Stimulated activated CD8-positive, alpha-beta memory T cell treated with anti-CD3 and anti-CD28 coated beads, Interleukin-7, amount 100 ng/mL, for 4 hours (primary cell): ENCODE results near the gene PTPRN2.
"Not testable (repeated sequence)": the region's sequence is repeated elsewhere in the genome, so short reads cannot be mapped to it uniquely, and the experiment has no call there.

Source experiments
- DNase-seq, 2 donors: peaks; one replicate each; pipeline ENCODE4 v3.0.0-alpha.2; 2020; ENCODE audit warnings: low read depth in 2 of 2

Gene PTPRN2

GRCh38 chr7:158532093-158532627 is 55.5 kb downstream of the PTPRN2 start:
- no peak for DNase-seq

DNA sequence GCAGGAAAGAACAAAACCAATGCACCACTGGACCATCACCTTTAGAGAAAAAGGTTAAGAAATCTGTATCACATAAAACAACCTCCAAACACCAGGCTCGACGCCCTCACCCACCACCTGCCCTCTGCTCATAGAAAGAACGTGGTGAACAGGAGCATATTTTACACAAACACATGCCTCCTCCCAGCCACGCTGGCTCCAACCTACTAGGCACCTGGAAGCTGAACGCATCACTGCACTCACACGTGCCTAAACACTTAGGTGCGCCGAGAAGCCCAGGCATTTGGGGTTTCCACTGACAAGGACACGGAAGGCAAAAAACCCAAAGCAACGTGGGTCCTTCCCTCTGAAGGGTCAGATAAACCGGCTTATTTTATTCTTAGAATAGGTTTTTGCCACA is 56.0 kb downstream of the PTPRN2 start:
- DNase-seq: no peak

- no peak for DNase-seq
Measured at GRCh38 chr7:158530800-158531609, 56.6 kb downstream of the PTPRN2 start.

DNA sequence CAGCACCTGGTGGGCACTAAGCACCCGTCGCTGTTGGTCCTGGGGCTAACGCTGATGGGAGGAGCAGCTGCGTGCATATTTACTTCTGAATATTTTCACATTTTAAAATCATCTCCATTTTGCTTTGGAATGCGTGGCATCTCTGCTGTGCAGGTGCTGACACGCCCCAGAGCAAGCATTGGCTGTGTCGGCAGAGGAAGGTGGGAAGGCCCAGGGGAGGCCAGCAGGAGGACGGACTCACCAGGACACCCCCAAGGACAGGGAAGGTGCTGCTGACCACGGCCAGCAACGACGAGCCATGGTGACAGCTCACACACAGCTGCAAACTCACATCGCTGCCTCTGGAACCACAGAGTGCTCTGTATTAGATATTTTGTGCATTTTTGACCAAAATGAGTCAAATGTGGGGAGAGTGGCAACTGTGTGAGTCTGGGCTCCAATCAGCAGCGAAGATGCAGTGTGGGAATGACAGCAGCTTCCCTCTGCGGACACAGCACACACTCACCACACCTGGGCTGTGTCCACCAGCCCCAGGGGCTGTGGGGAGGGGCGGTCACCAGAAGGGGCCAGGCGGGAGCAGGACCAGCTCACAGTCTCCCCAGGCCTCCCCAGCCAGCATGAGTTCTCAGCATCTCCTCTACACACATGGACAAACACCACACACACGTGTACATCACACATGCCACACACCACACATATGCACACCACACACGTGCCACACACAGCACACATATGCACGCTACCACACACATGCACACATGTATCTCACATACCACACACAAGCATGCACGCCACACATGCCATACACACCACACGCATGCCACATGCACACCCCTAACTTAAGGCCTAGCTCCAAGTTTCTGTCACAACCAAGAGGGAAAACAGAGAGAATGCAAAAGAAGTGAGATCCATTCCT is 58.2 kb downstream of the PTPRN2 start:
- no peak for DNase-seq

- DNase-seq: no peak
Measured at GRCh38 chr7:158527915-158528502, 59.6 kb downstream of the PTPRN2 start.

DNA sequence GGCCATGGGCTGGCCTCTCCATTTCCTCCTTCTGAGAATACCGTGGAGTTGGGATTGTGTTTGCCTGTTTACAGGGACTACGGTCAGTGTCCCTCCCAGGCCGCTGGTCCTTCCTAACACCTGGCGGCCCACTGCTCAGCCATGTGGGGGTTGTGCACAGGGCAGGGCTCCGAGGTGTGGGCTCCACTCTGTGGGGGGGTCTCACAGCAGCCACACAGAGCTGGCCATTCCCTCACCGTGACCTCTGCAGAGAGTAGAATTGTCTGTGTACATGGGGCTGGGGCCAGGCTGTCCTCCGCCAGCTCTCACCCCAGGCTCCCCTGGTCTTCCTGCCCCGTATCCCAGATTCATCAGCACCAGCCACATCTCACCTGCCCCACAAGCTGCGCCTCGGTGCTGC is 60.1 kb downstream of the PTPRN2 start:
- DNase-seq: no peak

DNA sequence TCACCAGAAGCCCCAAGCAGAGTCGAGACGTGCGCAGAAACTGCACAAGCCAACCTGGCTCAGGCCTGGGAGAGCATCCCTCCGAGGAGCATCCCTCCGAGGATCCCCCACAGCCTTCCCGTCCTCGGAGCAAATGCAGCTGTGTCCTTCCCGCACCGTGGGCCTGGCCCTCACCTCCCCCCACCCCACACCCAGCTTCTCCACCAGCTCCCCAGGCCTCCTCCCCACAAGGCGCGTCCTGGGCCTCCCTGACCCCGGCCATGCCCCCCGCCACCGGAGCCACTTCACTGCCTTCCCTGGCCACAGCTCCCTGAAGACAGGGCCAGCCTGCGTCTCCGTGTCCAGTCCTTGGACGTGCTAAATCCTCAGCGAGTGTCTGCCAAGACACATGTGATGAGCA is 60.6 kb downstream of the PTPRN2 start:
- no peak for DNase-seq

DNA sequence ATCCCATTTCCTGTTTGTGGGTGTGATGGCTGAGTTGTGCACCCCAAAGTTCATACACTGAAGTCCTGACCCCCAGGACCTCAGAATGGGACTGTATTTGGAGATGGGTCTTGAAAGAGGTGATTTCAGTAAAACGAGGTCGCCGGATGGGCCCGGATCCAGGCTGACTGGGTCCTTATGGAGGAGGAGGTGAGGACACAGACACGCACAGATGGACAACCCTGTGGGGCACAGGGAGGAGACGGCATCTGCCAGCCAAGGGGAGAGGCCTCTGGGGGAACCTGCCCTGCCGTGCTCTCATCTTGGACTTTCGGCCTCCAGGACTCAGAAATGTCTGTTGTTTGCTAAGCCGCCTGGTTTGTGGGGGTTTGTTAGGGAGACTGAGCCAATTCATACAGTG is 61.1 kb downstream of the PTPRN2 start:
- DNase-seq: no peak

- no peak for DNase-seq
Measured at GRCh38 chr7:158525648-158526484, 61.8 kb downstream of the PTPRN2 start.

- DNase-seq: no peak
Measured at GRCh38 chr7:158524749-158525635, 62.6 kb downstream of the PTPRN2 start.

GRCh38 chr7:158524286-158524685 is 63.3 kb downstream of the PTPRN2 start:
- not testable (repeated sequence) for DNase-seq

DNA sequence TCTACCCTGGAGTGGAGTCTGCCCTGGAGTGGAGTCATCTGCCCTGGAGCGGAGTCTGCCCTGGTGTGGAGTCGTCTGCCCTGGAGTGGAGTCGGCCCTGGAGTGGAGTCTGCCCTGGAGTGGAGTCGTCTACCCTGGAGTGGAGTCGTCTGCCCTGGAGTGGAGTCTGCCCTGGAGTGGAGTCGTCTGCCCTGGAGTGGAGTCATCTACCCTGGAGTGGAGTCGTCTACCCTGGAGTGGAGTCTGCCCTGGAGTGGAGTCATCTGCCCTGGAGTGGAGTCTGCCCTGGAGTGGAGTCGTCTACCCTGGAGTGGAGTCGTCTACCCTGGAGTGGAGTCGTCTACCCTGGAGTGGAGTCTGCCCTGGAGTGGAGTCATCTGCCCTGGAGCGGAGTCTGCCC is 63.7 kb downstream of the PTPRN2 start:
- not testable (repeated sequence) for DNase-seq

GRCh38 chr7:158523165-158523856 is 64.3 kb downstream of the PTPRN2 start:
- not testable (repeated sequence) for DNase-seq

DNA sequence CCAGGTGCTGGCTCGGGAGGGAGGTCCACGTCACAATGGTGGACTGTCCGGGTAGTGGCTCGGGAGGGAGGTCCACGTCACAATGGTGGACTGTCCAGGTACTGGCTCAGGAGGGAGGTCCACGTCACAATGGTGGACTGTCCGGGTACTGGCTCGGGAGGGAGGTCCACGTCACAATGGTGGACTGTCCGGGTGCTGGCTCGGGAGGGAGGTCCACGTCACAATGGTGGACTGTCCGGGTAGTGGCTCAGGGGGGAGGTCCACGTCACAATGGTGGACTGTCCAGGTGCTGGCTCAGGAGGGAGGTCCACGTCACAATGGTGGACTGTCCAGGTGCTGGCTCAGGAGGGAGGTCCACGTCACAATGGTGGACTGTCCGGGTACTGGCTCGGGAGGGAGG is 65.8 kb downstream of the PTPRN2 start:
- not testable (repeated sequence) for DNase-seq

DNA sequence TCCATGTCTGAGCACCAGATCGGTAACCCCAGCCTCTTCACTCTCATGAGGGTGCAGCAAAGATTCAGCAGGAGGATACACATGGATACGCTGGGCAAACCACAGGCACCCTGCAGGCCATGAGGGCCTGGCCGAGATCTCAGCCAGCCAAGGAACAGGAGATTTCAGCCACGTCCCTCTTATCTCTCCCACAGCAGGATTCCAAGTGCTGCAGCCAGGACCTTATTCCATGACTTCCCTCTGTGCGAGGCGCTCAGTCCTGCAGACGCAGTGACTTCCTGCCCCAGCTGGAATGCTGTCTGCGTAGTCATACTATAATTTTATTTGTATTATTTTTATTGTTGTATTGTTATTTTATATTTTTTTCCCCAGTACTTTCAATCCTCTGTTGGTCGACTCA is 66.8 kb downstream of the PTPRN2 start:
- no peak for DNase-seq

GRCh38 chr7:158519633-158520174 is 67.9 kb downstream of the PTPRN2 start:
- no peak for DNase-seq

GRCh38 chr7:158518980-158519632 is 68.5 kb downstream of the PTPRN2 start:
- no peak for DNase-seq

DNA sequence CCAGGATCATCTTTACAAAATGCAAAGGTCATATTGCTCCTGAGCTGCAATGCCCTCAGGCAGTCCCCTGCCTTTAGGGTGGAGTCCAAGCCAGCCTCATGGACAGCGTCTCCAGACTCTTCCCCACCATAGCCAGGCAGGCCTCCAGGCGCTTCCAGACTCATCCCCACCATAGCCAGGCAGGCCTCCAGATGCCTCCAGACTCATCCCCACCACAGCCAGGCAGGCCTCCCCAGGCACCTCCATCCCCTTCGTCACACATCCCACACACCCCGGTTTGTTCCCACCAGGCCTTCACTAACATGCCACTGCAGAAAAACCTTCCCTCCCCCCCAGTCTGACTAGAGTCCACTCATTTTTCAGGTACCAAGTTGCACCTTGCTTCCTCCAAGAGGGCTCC is 70.1 kb downstream of the PTPRN2 start:
- DNase-seq: no peak

GRCh38 chr7:158517072-158517471 is 70.6 kb downstream of the PTPRN2 start:
- DNase-seq: no peak
